Right lobe of liver (tissue), 4 donors: ENCODE results near the gene OTUD7B.

Experiments
- CTCF ChIP-seq, 4 donors: fragments of 200-600 bp in 3 of 4; fragments of 450-650 bp in 1 of 4; IDR thresholded peaks; one replicate each; pipeline versions ENCODE4 v1.5.1 to v1.8.0; 2016 to 2022; ENCODE audit warnings: antibody characterized with exemption in 4 of 4, mild to moderate bottlenecking in 2 of 4
- POLR2A ChIP-seq: fragments of 450-650 bp; IDR thresholded peaks from one replicate; pipeline ENCODE4 v1.6.1; 2017; ENCODE audit warnings: antibody characterized with exemption, mild to moderate bottlenecking
- donor health status: DM: no; HTN: no; CAD: no.
- donor health status: DM: no; HTN: no; CAD: no.
- donor health status: DM: no; HTN: yes; CAD: no.

- TF ChIP-seq CTCF (IDR thresholded peaks at IDR 0.05) = no peak
- TF ChIP-seq POLR2A = no peak
Measured at GRCh38 chr1:149916193-149916897, 94.2 kb downstream of the OTUD7B start.
